HCT116 (cell line): ENCODE measurements around the gene WIPF3.

Experiments used
- CTCF ChIP-seq, 3 experiments: fragments of 200-600 bp in 1 of 3; sonication (generic) in 1 of 3; IDR thresholded peaks in 2 of 3; conservative IDR thresholded peaks in 1 of 3; 2 replicates each; pipeline ENCODE4 v1.5.1; 2012 to 2017; ENCODE audit warnings: low read depth in 2 of 3, low read length in 2 of 3, antibody characterized with exemption in 1 of 3, borderline replicate concordance in 1 of 3, control low read depth in 1 of 3, mild to moderate bottlenecking in 1 of 3, mixed read lengths in 1 of 3, mixed run types in 1 of 3, moderate library complexity in 1 of 3; ENCODE audit not compliant: insufficient read depth in 1 of 3
- EZH2 ChIP-seq: fragments of 200-600 bp; sonication (generic); IDR thresholded peaks from 2 replicates; pipeline ENCODE4 v1.6.1; 2017; ENCODE audit warnings: antibody characterized with exemption, mixed run types
- POLR2A ChIP-seq: IDR thresholded peaks from 2 replicates; pipeline ENCODE4 v1.7.0; 2011; ENCODE audit warnings: borderline replicate concordance; ENCODE audit not compliant: insufficient read depth, insufficient read length; ENCODE audit errors: extremely low read depth
- POLR2AphosphoS5 ChIP-seq: IDR thresholded peaks from 2 replicates; pipeline ENCODE4 v1.6.1; 2011; ENCODE audit warnings: mild to moderate bottlenecking, low read depth, low read length, moderate library complexity
- RAD21 ChIP-seq: IDR thresholded peaks from 2 replicates; pipeline ENCODE4 v1.6.1; 2012; ENCODE audit warnings: low read depth, mild to moderate bottlenecking
- SIN3A ChIP-seq: IDR thresholded peaks from 2 replicates; pipeline ENCODE4 v1.6.1; 2012; ENCODE audit warnings: low read depth
- SRF ChIP-seq: IDR thresholded peaks from 2 replicates; pipeline ENCODE4 v1.6.1; 2012; ENCODE audit warnings: low read depth
- YY1 ChIP-seq: IDR thresholded peaks from 2 replicates; pipeline ENCODE4 v1.6.1; 2011; ENCODE audit warnings: low read length, low read depth, moderate library complexity, mild to moderate bottlenecking; ENCODE audit not compliant: insufficient replicate concordance; ENCODE audit errors: extremely low read depth
- ZFX ChIP-seq: fragments of 450-650 bp; IDR thresholded peaks from 2 replicates; pipeline ENCODE4 v1.6.1; 2017

GRCh38 chr7:29915481-29916215 is 109.3 kb downstream of the WIPF3 start:
- TF ChIP-seq POLR2A (no peak), YY1 (no peak), ZFX (no peak), POLR2AphosphoS5 (no peak), RAD21 (no peak), CTCF (IDR thresholded peaks at IDR 0.05 in 2 of 3, conservative IDR thresholded peaks at IDR 0.05 in 1 of 3; ENCODE audit: borderline replicate concordance in 1 of 3, insufficient read depth in 1 of 3, low read depth in 2 of 3, low read length in 2 of 3) (no peak), SIN3A (no peak), SRF (no peak), EZH2 (no peak)
